T follicular helper cell (primary cell): ENCODE measurements around the gene MMP25.

ENCODE experiments used
- DNase-seq: peaks from one replicate; pipeline ENCODE4 v3.0.0-alpha.2; 2020; ENCODE audit warnings: low read depth

MMP25 gene

GRCh38 chr16:3017794-3018506 lies 28.4 kb upstream of the MMP25 start, which contains the start of gene CLDN6:
Gene CLDN6 (minus strand): TSS chr16:3018183. CDS start chr16:3016021, 2,162 bp downstream.
- no peak for DNase-seq

DNA sequence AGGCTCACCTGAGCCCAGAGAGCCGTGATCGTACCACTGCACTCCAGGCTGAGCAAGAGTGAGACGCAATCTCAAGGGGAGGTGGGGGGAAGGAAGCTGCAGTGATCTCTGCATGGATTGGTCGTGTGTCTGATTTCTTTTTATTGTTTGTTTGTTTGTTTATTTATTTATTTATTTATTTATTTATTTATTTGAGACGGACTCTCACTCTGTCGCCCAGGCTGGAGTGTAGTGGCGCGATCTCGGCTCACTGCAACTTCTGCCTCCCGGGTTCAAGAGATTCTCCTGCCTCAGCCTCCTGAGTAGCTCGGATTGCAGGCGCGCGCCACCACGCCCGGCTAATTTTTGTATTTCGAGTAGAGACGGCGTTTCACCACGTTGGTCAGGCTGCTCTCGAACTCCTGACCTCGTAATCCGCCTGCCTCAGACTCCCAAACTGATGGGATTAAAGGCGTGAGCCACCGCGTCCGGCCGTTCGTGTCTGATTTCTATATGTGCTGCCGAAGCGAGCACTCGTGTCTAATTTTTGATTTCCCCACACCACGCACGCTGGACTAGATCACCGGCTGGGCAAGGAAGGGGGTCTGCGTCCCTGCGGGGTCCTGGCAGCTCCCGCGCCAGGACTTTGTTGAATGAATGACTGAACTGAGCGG lies 26.6 kb upstream of the MMP25 start:
- DNase-seq = no peak

DNA sequence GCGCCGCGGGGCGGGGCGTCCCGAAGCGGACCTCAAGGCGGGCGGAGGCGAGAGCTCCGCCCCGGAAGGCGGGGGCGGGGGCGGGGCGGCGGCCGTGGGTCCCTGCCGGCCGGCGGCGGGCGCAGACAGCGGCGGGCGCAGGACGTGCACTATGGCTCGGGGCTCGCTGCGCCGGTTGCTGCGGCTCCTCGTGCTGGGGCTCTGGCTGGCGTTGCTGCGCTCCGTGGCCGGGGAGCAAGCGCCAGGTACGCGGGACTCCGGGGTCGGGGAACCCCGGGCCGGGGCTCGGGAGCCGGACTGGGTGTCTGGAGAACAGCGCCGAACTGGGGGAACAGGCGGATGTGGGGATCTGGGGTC lies 26.1 kb upstream of the MMP25 start, which contains the start of gene TNFRSF12A:
TNFRSF12A (plus strand) TSS at position 122 of the 357 bp plus-strand sequence; CDS start at position 152, 30 bp downstream.
- peak; percentile 44 for DNase-seq

DNA sequence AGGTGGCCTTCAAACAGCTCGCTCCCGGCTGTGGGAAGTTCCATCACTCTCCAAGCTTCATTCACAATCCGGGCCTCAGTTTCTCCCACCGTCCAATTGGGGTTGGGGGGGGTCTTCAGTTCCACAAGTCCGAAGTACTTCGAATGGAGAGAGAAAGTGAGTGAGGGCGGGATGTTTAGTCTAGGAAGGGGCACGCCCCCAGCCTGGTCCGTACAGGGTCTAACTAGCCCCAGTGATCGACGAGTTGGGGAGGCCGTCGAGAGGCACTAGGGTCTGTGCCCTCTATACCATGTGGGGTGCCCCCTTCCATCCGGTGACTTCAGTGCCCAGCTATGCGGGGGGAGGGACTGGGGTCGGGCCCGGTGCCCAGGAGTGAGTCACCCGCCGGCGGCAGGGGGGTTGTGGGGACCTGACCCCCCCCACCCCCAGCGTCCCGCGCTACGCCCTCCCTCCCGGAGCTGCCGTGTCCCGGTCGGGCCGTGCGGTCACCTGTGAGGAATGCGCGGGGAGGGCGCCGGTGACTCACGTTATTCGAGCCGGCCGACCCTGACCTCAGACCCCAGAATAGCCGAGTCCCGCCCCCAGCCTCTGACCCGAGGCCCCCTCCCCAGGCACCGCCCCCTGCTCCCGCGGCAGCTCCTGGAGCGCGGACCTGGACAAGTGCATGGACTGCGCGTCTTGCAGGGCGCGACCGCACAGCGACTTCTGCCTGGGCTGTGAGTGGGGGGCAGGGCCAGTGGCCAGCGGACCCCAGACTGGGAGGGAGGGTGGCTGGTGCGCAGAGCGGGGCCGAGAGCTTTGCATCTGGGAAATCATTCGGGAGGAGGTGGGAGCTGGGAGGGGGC lies 25.5 kb upstream of the MMP25 start:
- DNase-seq = peak; percentile 67

DNA sequence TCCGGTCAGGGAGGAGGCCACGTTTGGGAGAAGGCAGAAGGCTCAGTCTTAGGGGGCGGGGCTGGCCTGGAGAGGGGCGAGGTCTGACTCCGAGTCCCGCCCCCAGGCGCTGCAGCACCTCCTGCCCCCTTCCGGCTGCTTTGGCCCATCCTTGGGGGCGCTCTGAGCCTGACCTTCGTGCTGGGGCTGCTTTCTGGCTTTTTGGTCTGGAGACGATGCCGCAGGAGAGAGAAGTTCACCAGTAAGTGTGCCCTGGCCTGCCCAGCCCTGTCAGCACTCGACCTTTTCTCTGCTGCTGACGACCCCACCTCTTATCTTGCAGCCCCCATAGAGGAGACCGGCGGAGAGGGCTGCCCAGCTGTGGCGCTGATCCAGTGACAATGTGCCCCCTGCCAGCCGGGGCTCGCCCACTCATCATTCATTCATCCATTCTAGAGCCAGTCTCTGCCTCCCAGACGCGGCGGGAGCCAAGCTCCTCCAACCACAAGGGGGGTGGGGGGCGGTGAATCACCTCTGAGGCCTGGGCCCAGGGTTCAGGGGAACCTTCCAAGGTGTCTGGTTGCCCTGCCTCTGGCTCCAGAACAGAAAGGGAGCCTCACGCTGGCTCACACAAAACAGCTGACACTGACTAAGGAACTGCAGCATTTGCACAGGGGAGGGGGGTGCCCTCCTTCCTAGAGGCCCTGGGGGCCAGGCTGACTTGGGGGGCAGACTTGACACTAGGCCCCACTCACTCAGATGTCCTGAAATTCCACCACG lies 24.7 kb upstream of the MMP25 start:
- peak; percentile 75 for DNase-seq

DNA sequence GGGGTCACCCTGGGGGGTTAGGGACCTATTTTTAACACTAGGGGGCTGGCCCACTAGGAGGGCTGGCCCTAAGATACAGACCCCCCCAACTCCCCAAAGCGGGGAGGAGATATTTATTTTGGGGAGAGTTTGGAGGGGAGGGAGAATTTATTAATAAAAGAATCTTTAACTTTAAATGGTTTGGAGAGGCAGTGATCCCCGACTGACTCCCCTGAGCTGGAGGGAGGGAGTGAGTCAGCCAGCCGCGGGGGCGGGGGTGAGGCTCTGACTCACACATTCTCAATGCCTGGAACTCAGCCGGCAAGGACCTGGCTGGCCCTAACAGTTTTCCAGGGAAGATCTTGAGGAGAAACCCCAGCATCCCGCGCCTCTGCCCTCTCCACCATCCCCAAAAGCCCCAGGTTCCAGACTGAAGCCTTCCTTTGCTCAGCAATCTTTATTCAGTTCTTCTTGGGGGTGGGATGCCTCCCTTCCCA lies 24.1 kb upstream of the MMP25 start:
- DNase-seq = peak; percentile 72

DNA sequence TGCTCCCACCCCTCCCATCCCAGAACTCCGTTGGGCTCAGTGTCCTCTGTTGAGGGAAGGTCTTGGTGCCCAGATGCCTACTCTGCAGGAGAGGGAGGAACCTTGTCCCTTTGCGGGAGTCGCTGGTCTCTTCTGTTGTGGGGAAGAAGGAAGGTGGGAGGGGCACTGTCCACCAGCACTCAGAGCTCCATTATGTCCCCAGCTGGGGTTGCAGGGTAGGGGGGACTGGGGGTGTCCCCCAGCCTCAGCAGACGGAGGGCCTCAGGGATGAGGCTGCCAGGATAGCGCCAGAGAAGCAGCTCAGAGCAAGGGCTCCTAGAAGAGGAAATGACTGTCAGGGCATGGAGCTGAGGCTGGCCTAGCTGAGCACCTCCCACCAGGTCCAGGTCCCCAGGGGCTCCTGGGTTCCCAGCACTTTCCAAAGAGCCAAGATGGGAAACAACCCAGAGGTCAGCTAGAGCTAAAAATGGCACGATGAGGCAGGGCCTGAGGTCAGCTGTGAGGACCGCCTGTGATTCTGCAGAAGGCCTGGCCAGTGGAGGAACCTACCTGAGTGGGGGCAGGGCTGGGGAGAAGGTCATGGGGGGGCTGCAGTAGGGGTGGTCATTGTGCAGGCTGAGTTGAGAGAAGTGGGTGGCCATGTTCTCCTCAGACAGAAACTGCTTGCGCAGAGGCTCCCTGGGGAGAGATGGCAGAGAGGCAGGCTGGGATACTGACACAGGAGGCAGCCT lies 23.5 kb upstream of the MMP25 start:
- DNase-seq = no peak

GRCh38 chr16:3023415-3023668 lies 23.0 kb upstream of the MMP25 start:
- DNase-seq = no peak

DNA sequence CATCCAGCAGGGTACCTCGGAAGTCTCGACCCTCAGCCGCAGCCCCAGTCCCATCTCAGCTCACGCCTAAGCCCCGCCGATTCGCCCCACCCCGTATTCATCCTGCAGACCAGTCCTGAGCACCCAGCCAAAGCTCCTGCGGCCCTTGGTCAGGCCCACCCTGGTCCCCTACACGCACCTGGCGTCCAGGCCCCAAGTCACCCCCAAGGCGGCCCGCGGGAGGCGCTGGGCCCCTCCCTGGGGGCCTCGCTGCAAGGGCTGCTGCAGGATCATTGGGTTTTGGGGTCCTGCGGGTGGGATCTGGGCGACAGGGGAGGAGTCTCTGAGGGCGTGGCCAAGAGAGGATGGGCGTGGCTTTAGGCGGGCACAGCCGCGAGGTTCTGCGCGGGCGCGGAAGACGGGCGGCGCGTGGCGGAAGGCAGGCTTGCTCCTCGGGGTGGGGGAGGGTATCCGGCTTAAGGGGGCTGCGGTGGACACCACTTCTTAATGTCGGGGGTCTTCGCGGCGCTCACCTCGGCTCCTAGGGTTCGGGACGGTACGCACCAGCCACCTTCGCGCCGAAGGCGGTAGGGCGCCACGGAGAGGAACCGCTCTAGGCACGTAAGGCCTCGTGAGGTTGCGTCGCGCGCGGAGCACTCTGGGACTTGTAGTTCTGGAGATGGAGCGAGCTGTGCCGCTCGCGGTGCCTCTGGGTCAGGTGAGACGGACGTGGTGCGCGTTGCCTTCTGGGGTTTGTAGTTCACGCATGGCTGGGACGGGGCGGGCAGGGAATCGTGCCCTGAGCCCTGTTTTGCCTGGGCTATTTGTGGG lies 22.5 kb upstream of the MMP25 start, which contains the start of the genes HCFC1R1 and THOC6:
HCFC1R1 (minus strand) TSS at position 274 of the 810 bp plus-strand sequence; CDS start at position 273, 1 bp downstream.
THOC6 (plus strand) TSS at position 367 of the 810 bp plus-strand sequence; CDS start at position 659, 292 bp downstream.
- peak; percentile 94 for DNase-seq

- DNase-seq = no peak
These were observed 21.0 kb upstream of the MMP25 start for GRCh38 chr16:3025032-3026002.

GRCh38 chr16:3026003-3026378 lies 20.4 kb upstream of the MMP25 start:
- no peak for DNase-seq

DNA sequence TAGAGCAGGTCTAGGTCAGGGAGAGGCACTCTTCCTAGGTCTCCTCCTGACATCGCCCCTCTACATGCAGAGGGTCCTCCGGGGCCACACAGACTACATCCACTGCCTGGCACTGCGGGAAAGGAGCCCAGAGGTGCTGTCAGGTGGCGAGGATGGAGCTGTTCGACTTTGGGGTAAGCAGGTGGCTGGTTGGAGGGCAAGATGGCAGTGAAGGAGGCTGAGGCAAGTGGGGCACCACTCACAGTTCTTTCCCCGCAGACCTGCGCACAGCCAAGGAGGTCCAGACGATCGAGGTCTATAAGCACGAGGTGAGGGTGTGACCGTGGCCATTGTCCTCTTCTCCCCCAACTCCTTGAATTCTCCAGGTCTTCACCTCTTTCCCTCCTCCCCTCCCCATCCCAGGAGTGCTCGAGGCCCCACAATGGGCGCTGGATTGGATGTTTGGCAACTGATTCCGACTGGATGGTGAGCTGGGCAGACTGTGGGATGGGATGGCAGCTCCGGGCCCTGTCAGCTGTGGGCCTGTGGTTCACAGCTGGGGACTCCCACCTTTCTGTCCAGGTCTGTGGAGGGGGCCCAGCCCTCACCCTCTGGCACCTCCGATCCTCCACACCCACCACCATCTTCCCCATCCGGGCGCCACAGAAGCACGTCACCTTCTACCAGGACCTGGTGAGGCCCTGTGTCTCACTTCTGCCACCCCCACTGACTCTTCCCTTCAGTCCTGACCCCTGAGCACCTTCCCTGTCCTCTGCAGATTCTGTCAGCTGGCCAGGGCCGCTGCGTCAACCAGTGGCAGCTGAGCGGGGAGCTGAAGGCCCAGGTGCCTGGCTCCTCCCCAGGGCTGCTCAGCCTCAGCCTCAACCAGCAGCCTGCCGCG lies 19.5 kb upstream of the MMP25 start:
- DNase-seq = no peak

GRCh38 chr16:3027489-3027795 lies 18.9 kb upstream of the MMP25 start:
- no peak for DNase-seq

DNA sequence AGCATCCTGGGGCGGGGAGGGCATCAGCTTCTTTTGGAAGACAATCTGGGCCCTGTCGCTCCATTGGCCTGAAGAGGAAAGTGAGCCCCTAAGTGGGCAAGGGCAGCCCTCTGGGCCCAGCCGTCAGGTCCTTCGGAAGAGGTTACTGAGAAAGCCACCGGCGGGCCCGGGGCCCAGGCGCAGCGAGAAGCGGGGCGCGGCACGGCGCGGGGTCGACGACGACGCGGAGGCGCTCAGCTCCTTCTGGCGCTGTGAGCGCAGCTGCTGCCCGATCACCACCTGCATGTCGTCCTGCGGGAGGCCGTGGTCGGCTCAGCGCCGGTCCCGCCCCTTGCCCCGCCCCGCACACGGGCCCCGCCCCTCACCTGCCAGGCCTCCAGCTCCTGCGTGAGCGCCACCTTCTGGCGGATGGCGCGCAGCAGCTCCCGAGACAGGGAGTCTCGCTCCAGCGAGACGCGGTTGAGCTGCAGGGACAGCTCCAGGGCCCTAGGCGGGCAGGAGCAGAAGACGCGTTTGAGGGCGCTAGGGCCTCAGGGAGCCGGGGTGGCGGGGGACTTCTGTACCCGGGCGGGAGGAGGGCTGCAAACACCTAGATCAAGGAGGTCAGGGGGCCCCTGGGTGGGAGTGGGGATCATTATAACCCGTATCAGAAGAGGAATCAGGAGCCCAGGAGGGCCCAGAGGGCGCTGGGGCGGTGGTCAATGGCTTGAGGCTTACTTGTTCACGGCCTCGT lies 18.2 kb upstream of the MMP25 start:
- peak; percentile 82 for DNase-seq

GRCh38 chr16:3028716-3029319 lies 17.5 kb upstream of the MMP25 start:
- no peak for DNase-seq

- no peak for DNase-seq
These were observed 16.7 kb upstream of the MMP25 start for GRCh38 chr16:3029491-3030221.
